Stimulated activated CD4-positive, alpha-beta T cell treated with anti-CD3 and anti-CD28 coated beads, TNF-alpha, amount 100 ng/mL, for 1 hour (primary cell): ENCODE measurements around the gene SELENOV.

Experiments used
- DNase-seq, 3 donors: peaks; one replicate each; pipeline ENCODE4 v3.0.0-alpha.2; 2020; ENCODE audit warnings: low read depth in 3 of 3, low spot score in 1 of 3

Gene SELENOV

DNA sequence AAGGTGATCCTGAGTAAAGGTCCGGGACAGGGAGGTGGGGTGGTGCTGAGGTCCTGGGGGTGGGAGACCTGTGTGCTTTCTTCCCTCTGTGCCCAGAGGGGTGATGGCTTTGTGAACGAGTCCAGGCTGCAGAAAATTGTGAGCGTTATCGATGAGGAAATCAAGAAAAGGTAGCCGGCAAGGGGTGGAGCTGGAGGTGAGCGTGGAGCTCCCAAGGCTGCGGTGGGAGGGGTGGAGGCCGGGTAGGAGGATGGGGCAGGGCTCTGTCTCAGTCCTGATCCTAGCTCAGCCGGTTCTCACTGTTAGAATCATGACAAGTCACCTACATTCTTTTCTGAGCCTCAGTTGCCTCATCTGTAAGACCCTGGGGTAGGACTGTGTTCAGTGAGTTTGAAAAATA is 4.0 kb downstream of the SELENOV start:
- no peak for DNase-seq

DNA sequence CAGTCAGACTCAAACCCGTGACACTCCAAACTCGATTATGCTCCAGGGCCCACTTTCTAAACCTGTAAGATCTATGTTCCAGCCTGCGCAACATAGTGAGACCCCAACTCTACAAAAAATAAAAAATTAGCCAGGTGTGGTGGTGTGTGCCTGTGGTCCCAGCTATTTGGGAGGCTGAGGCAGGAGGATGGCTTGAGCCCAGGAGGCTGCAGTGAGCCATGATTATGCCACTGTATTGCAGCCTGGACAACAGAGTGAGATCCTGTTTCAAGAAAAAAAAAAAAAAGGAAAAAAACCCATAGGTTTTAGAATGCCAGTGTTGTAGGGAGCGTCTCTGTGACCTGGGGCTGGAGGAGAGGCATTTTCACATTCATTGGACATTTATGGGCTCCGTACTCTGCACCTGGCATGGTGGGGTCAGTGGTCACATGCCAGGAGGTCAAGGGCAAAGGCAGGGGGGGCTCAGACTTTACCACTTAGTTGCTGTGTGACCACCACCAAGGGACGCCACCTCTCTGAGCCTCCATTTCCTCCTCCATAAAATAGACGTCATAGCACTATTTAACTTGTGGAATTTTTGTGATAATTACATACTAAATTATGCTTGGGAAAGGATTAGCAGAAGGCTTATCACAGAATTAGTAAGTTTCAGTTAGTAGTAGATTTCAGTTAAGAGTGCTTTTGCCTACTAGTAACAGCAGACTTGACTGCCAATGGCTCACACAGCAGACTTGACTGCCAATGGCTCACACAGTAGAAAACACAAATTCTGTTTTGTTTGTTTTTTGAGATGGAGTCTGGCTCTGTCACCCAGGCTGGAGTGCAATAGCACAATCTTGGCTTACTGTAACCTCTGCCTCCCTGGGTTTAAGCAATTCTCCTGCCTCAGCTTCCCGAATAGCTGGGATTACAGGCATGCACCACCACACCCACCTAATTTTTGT is 5.9 kb downstream of the SELENOV start:
- no peak for DNase-seq

DNA sequence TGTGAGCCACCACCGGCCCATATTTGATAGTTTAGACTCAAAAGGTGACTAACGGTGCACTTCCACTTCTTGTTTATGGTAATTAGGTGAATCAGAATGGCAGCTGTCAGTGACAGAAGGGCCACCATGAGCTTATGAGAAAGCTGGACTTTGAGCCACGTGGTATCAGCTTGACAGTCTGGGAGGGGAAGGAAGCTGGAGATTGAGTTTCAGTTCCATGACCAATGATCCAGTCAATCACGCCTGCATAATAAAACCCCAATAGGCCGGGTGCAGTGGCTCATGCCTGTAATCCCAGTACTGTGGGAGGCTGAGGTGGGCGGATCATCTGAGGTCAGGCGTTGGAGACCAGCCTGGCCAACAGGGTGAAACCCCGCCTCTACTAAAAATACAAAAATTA is 9.6 kb downstream of the SELENOV start:
- no peak for DNase-seq

DNA sequence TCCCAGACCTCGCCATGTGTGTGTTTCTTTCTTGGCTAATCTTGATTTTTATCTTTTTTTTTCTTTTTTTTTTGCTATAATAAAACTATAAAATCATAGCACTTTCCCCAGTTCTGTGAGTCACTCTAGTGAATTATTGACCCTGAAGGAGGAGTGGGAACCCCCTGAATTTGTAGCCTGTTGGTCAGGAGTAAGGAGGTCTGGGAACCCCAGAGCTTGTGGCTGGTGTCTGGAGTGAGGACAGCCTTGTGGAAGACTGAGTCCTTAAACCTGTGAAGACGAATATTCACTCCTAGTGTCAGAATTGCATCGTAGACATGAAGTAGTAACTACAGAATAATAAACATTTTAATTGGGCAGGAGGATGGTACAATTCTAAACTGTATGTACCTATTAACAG is 10.3 kb downstream of the SELENOV start:
- DNase-seq, result no peak

DNA sequence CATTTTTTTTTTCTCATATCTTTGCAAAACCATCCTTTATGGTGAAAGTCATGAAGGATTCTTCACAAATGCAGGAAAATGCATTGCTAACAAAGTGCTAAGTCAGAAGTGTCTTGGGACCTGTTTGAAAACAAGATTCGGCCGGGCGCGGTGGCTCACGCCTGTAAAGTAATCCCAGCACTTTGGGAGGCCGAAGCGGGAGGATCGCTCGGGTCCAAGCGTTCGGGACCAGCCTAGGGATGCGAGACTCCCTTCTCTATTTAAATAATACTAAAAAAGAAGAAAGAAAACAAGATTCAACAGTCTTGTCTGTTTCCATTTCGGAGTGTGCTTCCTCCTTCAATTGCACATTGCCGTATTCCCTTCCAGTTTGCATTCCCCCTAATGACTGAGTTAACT is 16.9 kb downstream of the SELENOV start:
- DNase-seq, result no peak

DNA sequence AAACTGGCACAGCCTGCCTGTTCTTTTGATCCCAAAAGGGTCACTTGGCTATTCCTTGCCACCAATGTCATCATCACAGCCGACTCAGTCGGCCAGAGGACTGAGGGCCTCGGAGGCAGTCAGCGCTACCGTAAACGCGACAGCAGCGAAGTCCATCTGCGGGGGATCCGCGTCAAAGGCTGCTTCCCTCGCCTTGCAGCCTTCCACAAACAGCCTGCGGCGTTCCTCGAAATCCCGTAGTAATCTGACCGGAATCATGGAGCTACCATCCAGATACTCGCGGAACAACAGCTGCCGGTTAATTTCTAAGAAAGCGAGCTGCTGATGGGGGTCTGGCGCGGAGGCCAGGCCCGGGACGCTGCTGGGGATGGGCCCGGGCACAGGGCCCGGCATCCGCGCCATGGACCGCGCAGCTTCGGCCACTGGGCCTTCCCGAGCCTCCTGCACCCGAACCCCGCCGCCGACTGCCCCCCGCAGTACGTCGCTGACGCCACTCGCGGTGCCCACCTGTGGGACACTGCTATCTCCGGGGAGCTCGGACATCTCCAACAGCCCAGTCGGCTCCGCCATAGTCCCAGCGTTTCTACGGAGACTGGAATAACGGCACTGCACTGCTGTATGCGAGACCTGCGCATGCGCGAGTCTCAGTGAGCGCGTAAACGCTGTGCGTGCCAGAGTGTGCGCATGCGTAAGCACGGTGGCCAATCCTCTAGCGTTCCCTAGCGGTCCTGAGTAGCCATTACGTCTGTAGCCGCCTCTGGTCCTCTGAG is 17.5 kb downstream of the SELENOV start, which contains the start of gene EID2B:
Gene EID2B, minus strand, starts transcription at position 620 of the 770 bp plus-strand sequence. Its CDS starts 50 bp downstream, at position 570.
- DNase-seq, result peak; percentile 88 to 95 (median 92)

DNA sequence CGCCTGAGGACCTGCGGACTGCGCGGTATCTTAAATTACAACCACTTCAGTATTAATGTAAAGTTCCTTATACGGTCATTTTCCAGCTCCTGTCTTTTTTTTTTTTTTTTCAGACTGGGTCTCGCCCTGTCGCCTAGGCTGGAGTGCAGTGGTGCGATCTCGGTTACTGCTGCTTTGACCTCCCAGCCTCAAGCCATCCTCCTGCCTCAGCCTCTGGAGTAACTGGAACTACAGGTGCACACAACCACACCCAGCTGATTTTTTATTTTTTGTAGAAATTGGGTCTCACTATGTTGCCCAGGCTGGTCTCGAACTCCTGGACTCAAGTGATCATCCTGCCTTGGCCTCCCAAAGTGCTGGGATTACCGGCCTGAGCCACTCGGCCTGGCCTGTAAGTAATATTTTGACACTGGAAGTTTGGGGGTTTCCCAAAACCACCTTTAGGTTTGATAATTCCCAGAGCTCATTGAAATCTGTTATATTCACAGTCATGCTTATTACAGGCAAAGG is 18.1 kb downstream of the SELENOV start:
- DNase-seq, result no peak

DNA sequence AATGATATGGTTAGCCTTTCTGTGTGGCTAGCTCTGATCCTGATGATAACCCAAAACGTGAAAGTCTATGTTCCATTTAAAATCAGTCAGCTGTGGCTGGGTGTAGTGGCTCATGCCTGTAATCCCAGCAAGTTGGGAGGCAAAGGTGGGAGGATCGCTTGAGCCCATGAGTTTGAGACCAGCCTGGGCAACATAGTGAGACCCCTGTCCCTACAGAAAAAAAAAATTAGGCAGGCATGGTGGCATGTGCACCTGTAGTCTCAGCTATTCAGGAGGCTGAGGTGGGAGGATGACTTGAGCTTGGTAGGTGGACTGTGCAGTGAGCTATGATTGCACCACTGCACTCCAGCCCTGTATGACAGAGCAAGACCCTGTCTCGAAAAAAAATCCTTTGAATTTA is 18.9 kb downstream of the SELENOV start:
- DNase-seq, result no peak

DNA sequence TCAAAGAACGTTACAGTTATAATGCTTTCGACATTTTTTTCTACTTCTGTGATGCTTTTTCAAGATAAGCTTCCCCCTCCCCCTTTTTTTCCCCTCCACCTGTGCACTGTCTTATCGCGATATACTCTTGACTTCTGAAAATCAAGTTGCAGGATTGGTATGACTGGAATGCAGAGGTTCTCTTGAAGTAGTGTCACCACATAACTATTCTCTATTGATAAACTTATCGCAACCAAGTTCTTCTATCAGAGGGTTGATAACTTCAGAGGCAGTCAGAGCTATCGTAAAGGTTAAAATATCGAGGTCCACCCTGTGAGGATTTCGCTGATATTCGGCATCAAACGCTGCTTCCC is 24.2 kb downstream of the SELENOV start:
- DNase-seq, result no peak

DNA sequence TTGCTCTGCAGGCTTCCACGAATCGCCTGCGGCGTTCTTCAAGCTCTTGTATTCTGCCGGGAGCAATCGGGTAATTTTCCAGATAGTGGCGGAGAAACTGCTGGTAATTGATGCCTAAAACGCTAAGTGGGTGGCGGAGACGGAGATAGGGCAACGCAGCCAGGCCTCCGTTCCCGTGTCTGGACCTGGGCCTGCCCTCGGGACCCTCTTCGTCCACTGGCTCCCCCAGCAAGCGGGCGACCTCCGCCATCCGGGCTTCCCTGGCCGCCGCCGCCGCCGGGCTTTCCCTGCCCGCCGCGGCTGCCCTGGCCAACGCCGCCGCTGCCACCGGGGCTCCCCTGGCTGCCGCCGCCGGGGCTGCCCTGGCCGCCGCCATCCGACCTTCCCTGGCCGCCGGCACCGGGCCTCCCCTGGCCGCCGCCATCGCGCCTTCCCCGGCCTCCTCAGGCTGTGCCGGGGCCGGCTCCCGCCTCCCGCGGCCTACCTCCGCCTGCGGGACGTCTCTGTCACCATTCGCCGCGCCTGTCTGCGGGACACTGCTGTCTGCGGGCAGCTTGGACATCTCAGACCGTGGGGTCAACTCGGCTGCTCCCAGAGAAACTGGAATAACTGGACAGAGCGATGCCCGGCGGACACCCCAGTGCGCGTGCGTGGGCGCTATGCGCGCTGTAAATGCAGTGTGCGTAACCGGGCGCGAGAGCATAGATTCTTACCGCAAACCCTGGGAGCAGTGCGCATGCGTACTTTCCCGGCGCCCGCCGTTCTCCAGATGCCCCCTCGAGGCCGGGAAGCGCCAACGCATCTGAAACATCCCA is 24.8 kb downstream of the SELENOV start, which contains the start of gene EID2:
Gene EID2, minus strand, starts transcription at position 644 of the 815 bp plus-strand sequence. Its CDS starts 82 bp downstream, at position 562.
- DNase-seq, result peak; percentile 86 to 93 (median 92)

DNA sequence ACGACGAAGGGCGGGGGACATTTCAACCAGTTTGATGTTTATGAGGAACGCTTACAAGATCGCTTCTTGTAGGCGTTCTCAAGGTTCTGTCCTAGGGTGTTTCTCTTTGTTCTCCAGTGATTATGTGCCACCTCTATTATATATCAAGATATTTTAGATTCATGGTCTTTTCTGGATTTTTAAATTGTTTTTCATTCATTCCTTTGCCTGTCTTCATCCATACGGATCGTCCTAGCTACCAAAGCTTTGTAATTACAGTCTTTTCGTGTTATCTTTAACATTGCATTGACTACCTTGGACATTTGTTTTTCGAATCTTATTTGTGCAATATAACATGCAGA is 25.4 kb downstream of the SELENOV start:
- DNase-seq, result no peak

DNA sequence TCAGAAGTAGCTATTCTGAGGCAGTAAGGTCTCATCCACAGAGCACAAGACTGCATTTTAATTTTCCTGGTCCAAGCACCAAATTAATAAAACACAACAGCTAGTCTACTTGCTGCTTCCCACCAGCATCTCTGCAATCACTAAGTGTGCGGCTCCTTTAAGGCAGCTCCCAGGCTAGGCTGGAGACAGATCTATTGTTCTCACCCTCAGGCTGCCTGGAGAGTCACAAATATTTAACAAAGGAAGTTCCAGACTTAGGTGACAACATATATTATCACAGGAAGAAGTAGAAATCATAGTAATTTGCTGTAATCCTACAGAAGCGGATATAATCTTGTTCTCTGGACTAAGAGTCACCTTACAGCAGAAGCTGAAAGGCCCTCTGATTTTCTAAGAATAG is 27.3 kb downstream of the SELENOV start:
- DNase-seq, result no peak

DNA sequence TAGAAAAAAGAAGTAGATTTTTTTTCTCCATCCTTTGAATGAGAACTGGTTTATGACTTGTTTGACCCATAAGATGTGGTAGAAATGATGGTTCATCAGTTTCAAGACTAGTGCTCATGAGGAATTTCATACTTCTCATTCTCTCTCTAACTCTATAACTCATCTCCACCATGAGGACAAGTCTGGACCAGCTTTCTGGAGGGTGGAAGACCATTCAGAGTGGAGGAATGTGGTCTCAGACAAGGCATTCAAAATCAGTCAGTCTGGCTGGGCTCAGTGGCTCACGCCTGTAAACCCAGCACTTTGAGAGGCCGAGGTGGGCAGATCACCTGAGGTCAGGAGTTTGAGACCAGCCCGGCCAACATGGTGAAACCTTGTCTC is 28.5 kb downstream of the SELENOV start:
- no peak for DNase-seq

DNA sequence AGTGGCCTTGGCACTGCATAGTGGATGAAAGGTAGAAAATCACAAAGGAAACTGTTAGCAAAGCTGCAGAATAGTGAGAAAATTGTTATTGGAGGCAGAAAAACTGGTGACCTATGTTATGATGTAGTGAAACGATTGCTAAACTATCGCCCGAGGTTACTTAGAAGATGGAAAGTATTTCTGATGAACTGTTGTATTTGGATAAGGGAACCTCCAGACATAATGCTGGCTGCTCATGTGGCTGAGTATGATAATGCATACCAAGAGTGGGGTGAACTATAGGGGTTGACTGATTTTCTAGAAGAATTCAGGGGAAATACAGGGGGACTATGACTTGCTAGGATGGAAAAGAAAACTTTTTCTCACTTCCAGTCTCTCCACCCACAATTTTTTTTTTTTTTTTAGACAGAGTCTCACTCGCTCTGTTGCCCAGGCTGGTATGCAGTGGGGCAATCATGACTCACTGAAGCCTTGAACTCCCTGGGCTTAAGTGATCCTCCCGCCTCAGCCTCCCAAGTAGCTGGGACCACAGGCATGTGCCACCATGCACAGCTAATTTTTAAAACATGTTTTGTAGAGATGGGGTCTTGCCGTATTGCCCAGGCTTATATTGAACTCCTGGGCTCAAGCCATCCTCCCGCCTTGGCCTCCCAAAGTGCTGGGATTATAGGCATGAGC is 29.4 kb downstream of the SELENOV start:
- no peak for DNase-seq

DNA sequence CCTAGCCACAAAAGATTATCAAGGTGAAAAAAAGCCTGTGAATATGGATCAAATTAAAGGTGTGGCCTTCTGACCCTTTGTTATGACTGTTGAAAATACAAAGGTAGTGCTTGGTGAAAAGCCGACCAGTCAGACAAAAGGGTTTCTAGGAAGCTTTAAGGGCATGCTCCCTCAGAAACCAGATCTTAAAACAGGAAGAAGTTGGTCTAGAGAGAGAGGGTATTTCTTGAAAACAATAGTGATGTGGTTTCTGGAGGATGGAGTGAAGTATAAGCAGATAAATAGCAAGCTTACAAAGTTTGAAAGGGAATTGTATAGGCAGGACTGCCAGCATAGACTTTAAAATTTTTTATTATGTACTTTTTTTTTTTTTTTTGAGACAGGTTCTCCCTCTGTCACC is 30.0 kb downstream of the SELENOV start:
- no peak for DNase-seq

DNA sequence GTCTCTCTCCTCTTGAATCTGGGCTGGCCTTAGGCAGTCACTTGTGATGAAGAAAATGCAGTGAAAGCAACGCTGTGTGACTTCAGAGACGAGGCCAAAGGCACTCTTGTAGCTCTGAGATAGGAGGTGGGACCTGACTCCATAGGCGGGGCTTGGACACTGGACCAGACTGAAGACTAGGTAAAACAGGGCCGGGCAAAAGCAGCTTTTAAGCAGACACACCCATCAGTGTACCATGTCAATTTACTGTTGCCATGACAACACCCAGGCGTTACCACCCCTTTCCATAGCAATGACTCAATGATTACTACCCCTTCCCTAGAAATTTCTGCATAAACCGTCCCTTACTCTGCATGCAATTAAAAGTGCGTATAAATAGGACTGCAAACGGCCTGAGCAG is 31.7 kb downstream of the SELENOV start:
- no peak for DNase-seq

DNA sequence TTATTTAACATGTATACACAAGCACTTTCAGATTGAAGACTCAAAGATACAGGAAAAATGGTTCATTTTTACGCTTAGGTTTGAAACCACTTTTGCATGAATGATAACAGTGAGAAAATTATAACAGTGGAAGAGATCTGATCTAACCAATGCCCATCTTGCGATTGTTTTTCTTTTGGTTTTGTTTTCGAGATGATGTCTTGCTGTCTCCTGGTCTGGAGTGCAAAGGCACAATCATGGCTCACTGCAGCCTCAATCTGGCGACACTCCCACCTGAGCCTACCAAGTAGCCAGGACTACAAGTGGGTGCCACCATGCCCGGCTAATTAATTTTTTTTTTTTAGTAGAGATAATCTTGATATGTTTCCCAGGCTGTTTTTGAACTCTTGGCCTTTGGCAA is 35.3 kb downstream of the SELENOV start:
- DNase-seq, result no peak

DNA sequence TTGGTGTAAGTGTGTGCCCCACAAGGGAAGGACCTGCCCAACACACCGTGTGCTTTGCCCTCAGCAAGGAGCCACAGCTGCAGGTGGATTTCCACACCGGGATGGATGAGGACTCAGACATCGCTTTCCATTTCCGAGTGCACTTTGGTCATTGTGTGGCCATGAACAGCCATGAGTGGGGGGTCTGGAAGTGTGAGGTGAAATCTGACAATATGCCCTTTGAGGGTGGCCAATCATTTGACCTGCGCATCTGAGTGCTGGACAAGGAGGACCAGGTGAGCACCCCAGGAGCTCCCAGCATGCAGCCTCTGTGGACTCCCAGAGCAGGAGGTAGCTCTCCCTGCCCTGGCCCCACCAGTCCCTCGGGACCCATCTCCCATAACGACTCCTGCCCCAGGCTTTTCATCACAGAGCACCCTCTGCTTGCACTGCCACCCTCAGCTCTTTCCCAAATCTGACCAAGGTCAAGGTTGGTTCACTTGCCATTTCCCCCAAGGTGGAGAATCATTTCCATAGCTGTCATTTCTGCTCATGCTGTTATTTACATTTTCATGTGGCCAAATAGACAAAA is 38.2 kb downstream of the SELENOV start:
- DNase-seq, result no peak

DNA sequence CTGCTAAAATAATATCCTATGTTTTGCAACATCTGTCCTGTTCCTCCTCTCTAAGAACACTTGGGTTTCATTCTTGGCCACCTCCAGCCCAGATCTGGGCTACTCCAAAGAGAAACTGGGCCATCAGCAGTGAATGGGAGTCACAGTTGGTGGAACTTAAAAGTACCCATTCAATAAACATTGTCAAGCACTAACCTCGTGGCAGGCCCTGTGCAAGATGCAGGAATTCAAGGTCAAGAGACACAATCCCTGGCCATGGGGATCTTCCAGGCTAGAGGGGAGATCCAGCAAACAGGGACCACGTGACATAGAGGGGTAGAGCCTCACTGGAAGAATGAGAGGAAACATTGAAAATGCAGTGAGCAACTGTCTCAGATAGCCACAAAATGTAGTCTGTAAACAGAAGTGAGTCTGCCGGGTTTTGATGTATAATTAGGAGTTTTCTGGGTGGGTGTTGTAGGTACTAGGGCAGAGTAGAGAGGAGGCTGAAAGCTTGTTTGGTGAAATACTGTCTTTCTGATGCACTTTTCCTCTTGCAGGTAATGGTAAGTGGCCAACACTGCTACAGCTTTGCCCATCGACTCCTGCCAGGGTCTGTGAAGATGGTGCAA is 39.9 kb downstream of the SELENOV start:
- no peak for DNase-seq

DNA sequence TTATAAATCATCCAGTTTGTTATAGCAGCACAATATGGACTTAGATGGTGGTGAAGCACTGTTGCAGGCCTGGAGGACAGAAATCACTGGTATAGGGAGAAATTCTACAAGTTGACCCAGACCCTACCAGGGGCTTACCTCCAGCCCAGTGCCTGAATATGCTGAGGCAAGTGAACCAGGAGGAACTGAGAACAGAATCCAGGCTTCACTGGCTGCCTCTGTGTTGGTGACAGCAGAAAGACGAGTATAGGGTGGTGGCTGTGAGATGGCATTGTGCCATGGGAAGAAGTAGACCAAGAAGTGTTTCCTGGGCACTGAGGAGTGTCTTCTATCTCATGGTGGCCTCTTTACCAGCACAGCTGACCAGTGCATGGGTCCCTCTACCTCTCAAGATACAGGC is 40.9 kb downstream of the SELENOV start:
- DNase-seq, result no peak
